Measurements from ENCODE around the gene ZBED2. TPM values are rescaled to one million over a fixed set of nuclear protein-coding genes. Genes with fewer than 3 reads are reported as not detected.

ZBED2 gene
- total RNA-seq, 4 donors from 2014 or later: 2.3 to 4.5 (median 3.8) TPM; not detected in 1

GRCh38 chr3:111596328-111596727 is 1.2 kb upstream of the ZBED2 start:
- TF ChIP-seq POLR2A (IDR thresholded peaks at IDR 0.05) (no peak), POLR2AphosphoS5 (IDR thresholded peaks at IDR 0.05) (no peak), CTCF (IDR thresholded peaks at IDR 0.05) (no peak), EP300 (IDR thresholded peaks at IDR 0.05) (no peak)
- Histone ChIP-seq H3K4me3 (no peak overlapping the region), H3K36me3 (no peaks in the 10 kb centered on the region), H3K4me1 (peaks cover 9% of the 10 kb centered on the region), H3K9me3 (no peaks in the 10 kb centered on the region), H3K27ac (no peak overlapping the region), H3K27me3 (no peaks in the 10 kb centered on the region)
- no peak for DNase-seq (ENCODE audit: low spot score in 2 of 2)
- 88% methylated on average over 4 of the region's 4 CpGs for WGBS

GRCh38 chr3:111594781-111595180 is 365 bp downstream of the ZBED2 start:
- TF ChIP-seq CTCF (IDR thresholded peaks at IDR 0.05): no peak
- no peak for TF ChIP-seq POLR2A (IDR thresholded peaks at IDR 0.05)
- TF ChIP-seq EP300 (IDR thresholded peaks at IDR 0.05): no peak
- no peak for TF ChIP-seq POLR2AphosphoS5 (IDR thresholded peaks at IDR 0.05)
- WGBS: 0% methylated on average over 1 of the region's 1 CpG
- DNase-seq (ENCODE audit: low spot score in 2 of 2): no peak

GRCh38 chr3:111594205-111594604 is 941 bp downstream of the ZBED2 start:
- no peak for DNase-seq (ENCODE audit: low spot score in 2 of 2)
- TF ChIP-seq CTCF (IDR thresholded peaks at IDR 0.05): no peak
- TF ChIP-seq POLR2A (IDR thresholded peaks at IDR 0.05): no peak
- TF ChIP-seq POLR2AphosphoS5 (IDR thresholded peaks at IDR 0.05): no peak
- no peak for TF ChIP-seq EP300 (IDR thresholded peaks at IDR 0.05)
- H3K36me3 ChIP-seq: no peaks in the 10 kb centered on the region
- no peaks in the 10 kb centered on the region for H3K27me3 ChIP-seq
- no peak overlapping the region for H3K27ac ChIP-seq
- 77% methylated on average over 2 of the region's 2 CpGs for WGBS
- H3K4me1 ChIP-seq: peaks cover 9% of the 10 kb centered on the region
- no peak overlapping the region for H3K4me3 ChIP-seq
- H3K9me3 ChIP-seq: no peaks in the 10 kb centered on the region

More at GRCh38 chr3:111594781-111595180, 365 bp downstream of the ZBED2 start:
- no peak overlapping the region for H3K4me3 ChIP-seq
- no peaks in the 10 kb centered on the region for H3K9me3 ChIP-seq
- no peaks in the 10 kb centered on the region for H3K27me3 ChIP-seq
- no peak overlapping the region for H3K27ac ChIP-seq
- H3K4me1 ChIP-seq: peaks cover 9% of the 10 kb centered on the region
- H3K36me3 ChIP-seq: no peaks in the 10 kb centered on the region

GRCh38 chr3:111593666-111594065 is 1.5 kb downstream of the ZBED2 start:
- Histone ChIP-seq H3K36me3 (no peaks in the 10 kb centered on the region), H3K4me3 (no peak overlapping the region), H3K27ac (no peak overlapping the region), H3K9me3 (no peaks in the 10 kb centered on the region), H3K4me1 (peaks cover 9% of the 10 kb centered on the region), H3K27me3 (no peaks in the 10 kb centered on the region)
- DNase-seq (ENCODE audit: low spot score in 2 of 2): no peak
- WGBS: 88% methylated on average over 9 of the region's 9 CpGs
- TF ChIP-seq POLR2AphosphoS5 (IDR thresholded peaks at IDR 0.05) (no peak), EP300 (IDR thresholded peaks at IDR 0.05) (no peak), POLR2A (IDR thresholded peaks at IDR 0.05) (no peak), CTCF (IDR thresholded peaks at IDR 0.05) (no peak)

- TF ChIP-seq POLR2AphosphoS5 (IDR thresholded peaks at IDR 0.05): no peak
- TF ChIP-seq EP300 (IDR thresholded peaks at IDR 0.05): no peak
- TF ChIP-seq CTCF (IDR thresholded peaks at IDR 0.05): no peak
- TF ChIP-seq POLR2A (IDR thresholded peaks at IDR 0.05): no peak
- H3K4me3 ChIP-seq: no peak overlapping the region
- no peaks in the 10 kb centered on the region for H3K9me3 ChIP-seq
- DNase-seq (ENCODE audit: low spot score in 2 of 2): no peak
- no peaks in the 10 kb centered on the region for H3K27me3 ChIP-seq
- WGBS: 84% methylated on average over 5 of the region's 5 CpGs
- no peak overlapping the region for H3K27ac ChIP-seq
- H3K4me1 ChIP-seq: peaks cover 9% of the 10 kb centered on the region
- no peaks in the 10 kb centered on the region for H3K36me3 ChIP-seq
Observed at GRCh38 chr3:111592936-111593335, 2.2 kb downstream of the ZBED2 start.
